Muscle layer of colon (tissue), 2 donors: ENCODE measurements around the gene EXOC3L4.

Experiments used
- H3K27ac ChIP-seq: one replicate; pipeline ENCODE4 v1.7.0; 2013; ENCODE audit warnings: low read depth, mild to moderate bottlenecking, low read length, moderate library complexity
- H3K27me3 ChIP-seq, 2 donors: one replicate each; pipeline ENCODE4 v1.7.0; 2013; ENCODE audit warnings: low read length in 2 of 2, mild to moderate bottlenecking in 2 of 2; ENCODE audit not compliant: insufficient read depth in 2 of 2, control insufficient read depth in 1 of 2
- H3K36me3 ChIP-seq: one replicate; pipeline ENCODE4 v1.7.0; 2013; ENCODE audit warnings: mild to moderate bottlenecking, low read length; ENCODE audit not compliant: insufficient read depth
- H3K4me1 ChIP-seq: one replicate; pipeline ENCODE4 v1.7.0; 2013; ENCODE audit warnings: mild to moderate bottlenecking, low read length; ENCODE audit not compliant: insufficient read depth
- H3K4me3 ChIP-seq, 2 donors: one replicate each; pipeline ENCODE4 v1.7.0; 2013; ENCODE audit warnings: low read length in 2 of 2, low read depth in 1 of 2, mild to moderate bottlenecking in 1 of 2, moderate library complexity in 1 of 2
- H3K9ac ChIP-seq: one replicate; pipeline ENCODE4 v1.7.0; 2013; ENCODE audit warnings: low read length
- H3K9me3 ChIP-seq: one replicate; pipeline ENCODE4 v1.7.0; 2013; ENCODE audit warnings: mild to moderate bottlenecking, low read length
- donor health status: abdominal sarcoma.
- donor health status: Adenocarcinoma of cecum.

Gene EXOC3L4

DNA sequence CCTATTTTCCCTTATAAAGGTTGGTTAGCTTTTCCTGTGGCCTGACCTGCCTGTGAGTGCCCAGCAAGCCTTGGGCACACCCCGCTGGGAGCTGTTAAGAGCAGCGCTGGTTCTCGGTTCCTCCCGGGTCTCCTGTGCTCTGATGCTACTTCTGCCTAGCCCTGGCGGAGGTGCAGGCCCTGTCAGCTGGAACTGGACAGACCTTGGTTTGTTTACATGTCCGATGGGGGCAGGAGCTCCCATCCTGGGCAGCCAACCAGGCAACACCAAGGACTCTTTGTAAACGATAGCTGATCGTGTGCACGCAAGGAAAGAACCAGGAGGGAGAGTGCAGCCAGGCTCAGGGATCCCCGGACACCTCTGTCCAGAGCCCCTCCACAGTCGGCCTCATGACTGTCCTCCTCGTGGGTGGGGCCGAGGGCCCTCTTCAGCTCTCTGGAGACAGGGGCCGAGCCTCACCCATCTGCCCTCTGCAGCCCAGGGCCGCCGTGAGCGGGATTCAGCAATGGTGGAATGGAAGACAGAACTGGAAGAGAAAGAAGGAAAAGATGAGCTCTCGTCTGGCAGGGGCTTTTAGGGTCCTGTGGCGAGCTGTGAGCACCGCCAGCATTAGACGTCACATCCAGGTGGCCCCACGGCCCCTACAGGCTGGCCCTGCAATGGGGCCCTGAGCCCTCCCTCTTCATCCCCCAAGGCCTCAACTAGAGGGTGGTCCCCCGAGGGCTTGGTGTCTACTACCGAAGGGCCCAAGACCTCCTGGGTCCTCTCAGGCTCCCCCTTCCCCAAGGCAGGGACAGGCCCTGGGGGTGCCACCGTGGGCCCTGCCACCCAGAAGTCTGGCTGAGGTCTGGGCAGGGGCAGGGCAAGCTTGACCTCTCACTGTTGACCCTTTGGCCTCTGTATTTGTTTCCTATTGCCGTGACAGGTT is 41.1 kb downstream of the EXOC3L4 start:
- no peak overlapping the region for H3K4me3 ChIP-seq
- no peaks in the 10 kb centered on the region for H3K9me3 ChIP-seq
- H3K36me3 ChIP-seq = no peaks in the 10 kb centered on the region
- peaks cover 0 to 14% of the 10 kb centered on the region in 2 donors for H3K27me3 ChIP-seq
- peaks cover 36% of the 10 kb centered on the region for H3K4me1 ChIP-seq
- no peak overlapping the region for H3K27ac ChIP-seq
- no peak overlapping the region for H3K9ac ChIP-seq

GRCh38 chr14:103136388-103137271 is 42.1 kb downstream of the EXOC3L4 start:
- peaks cover 26% of the 10 kb centered on the region for H3K4me1 ChIP-seq
- H3K27ac ChIP-seq = no peak overlapping the region
- peaks cover 0 to 14% of the 10 kb centered on the region in 2 donors for H3K27me3 ChIP-seq
- H3K9ac ChIP-seq = no peak overlapping the region
- no peaks in the 10 kb centered on the region for H3K36me3 ChIP-seq
- no peak overlapping the region for H3K4me3 ChIP-seq
- no peaks in the 10 kb centered on the region for H3K9me3 ChIP-seq

GRCh38 chr14:103137689-103138300 is 43.3 kb downstream of the EXOC3L4 start:
- no peak overlapping the region for H3K27ac ChIP-seq
- no peaks in the 10 kb centered on the region for H3K36me3 ChIP-seq
- H3K27me3 ChIP-seq = peaks cover 0 to 14% of the 10 kb centered on the region in 2 donors
- H3K9me3 ChIP-seq = no peaks in the 10 kb centered on the region
- peaks cover 16% of the 10 kb centered on the region for H3K4me1 ChIP-seq
- no peak overlapping the region for H3K4me3 ChIP-seq
- no peak overlapping the region for H3K9ac ChIP-seq

GRCh38 chr14:103138301-103139131 is 44.0 kb downstream of the EXOC3L4 start:
- no peak overlapping the region for H3K4me3 ChIP-seq
- no peak overlapping the region for H3K9ac ChIP-seq
- peaks cover 16% of the 10 kb centered on the region for H3K4me1 ChIP-seq
- H3K9me3 ChIP-seq = no peaks in the 10 kb centered on the region
- no peaks in the 10 kb centered on the region for H3K36me3 ChIP-seq
- no peak overlapping the region for H3K27ac ChIP-seq
- peaks cover 0 to 14% of the 10 kb centered on the region in 2 donors for H3K27me3 ChIP-seq

DNA sequence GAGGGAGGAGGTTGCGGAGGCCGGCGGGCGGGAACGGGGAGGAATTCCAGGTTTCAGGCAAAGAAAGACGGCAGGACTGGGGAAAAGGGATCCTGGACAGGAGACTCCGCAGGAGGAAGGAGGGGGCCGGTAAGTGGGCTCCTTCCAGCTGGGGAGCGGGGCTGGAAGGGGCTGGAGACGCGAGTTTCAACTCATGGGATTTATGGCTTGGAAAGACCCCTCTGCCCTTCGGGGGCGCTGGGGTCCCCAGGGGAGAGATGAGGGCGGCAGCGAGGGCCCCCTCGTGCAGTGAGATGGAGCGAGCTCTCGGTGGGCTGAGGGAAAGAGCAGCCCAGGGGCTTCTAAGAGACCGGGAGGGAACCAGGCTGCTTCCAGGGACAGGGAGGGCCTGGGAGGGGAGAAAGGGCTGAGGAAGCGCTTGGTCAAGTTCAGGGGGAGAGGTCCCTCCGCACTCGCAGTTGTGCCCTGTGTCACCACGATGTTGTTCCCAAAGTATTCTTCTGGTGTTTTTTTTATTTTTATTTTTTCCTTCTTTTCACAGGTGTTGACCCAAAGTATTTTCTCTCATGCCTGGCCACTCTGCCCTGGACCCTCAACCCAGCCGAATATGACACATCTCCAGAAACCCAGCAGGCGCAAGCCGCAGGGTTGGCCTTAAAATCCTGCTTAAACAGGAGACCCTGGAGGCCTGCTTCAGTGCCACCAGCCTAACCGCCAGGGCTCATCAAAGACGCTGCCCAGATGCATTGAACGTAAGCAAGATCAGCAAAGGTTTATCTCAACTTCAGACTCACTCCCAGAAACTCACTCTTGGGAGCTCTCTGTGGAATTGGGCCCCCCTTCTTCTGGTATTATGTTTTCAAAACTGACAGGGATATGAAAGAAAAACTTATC is 44.9 kb downstream of the EXOC3L4 start:
- H3K9me3 ChIP-seq = no peaks in the 10 kb centered on the region
- peaks cover 0 to 14% of the 10 kb centered on the region in 2 donors for H3K27me3 ChIP-seq
- peaks cover 16% of the 10 kb centered on the region for H3K4me1 ChIP-seq
- no peak overlapping the region for H3K4me3 ChIP-seq
- H3K27ac ChIP-seq = no peak overlapping the region
- no peaks in the 10 kb centered on the region for H3K36me3 ChIP-seq
- H3K9ac ChIP-seq = no peak overlapping the region

GRCh38 chr14:103140316-103141109 is 46.0 kb downstream of the EXOC3L4 start:
- Histone ChIP-seq H3K27ac (no peak overlapping the region), H3K9ac (no peak overlapping the region), H3K4me1 (peaks cover 16% of the 10 kb centered on the region), H3K36me3 (no peaks in the 10 kb centered on the region), H3K27me3 (peaks cover 0 to 14% of the 10 kb centered on the region in 2 donors), H3K4me3 (no peak overlapping the region), H3K9me3 (no peaks in the 10 kb centered on the region)

GRCh38 chr14:103141117-103141796 is 46.7 kb downstream of the EXOC3L4 start:
- Histone ChIP-seq H3K9ac (no peak overlapping the region), H3K27ac (no peak overlapping the region), H3K27me3 (peaks cover 0 to 14% of the 10 kb centered on the region in 2 donors)

GRCh38 chr14:103142026-103142425 is 47.5 kb downstream of the EXOC3L4 start:
- no peaks in the 10 kb centered on the region for H3K36me3 ChIP-seq
- H3K27me3 ChIP-seq = peaks cover 0 to 14% of the 10 kb centered on the region in 2 donors
- H3K4me3 ChIP-seq = no peak overlapping the region

More at GRCh38 chr14:103141117-103141796, 46.7 kb downstream of the EXOC3L4 start:
- Histone ChIP-seq H3K36me3 (no peaks in the 10 kb centered on the region), H3K4me3 (no peak overlapping the region), H3K4me1 (peaks cover 16% of the 10 kb centered on the region), H3K9me3 (no peaks in the 10 kb centered on the region)

GRCh38 chr14:103142721-103143302 is 48.3 kb downstream of the EXOC3L4 start:
- peaks cover 4% of the 10 kb centered on the region for H3K4me1 ChIP-seq
- H3K27ac ChIP-seq = no peak overlapping the region
- no peaks in the 10 kb centered on the region for H3K9me3 ChIP-seq
- H3K9ac ChIP-seq = no peak overlapping the region
- H3K27me3 ChIP-seq = peaks cover 0 to 14% of the 10 kb centered on the region in 2 donors
- H3K36me3 ChIP-seq = no peaks in the 10 kb centered on the region
- no peak overlapping the region for H3K4me3 ChIP-seq

More at GRCh38 chr14:103142026-103142425, 47.5 kb downstream of the EXOC3L4 start:
- Histone ChIP-seq H3K4me1 (peaks cover 11% of the 10 kb centered on the region), H3K9me3 (no peaks in the 10 kb centered on the region), H3K9ac (no peak overlapping the region), H3K27ac (no peak overlapping the region)
